ENCODE measurements around the gene SORCS2.

GRCh38 chr4:7207628-7208231 lies 15.4 kb downstream of the SORCS2 start:
- TF ChIP-seq CTCF (IDR thresholded peaks at IDR 0.05) (no peak), POLR2A (IDR thresholded peaks at IDR 0.05) (no peak)

All from Peyer's patch (tissue), 4 donors.